ENCODE measurements around the gene LSS. TPM values are rescaled to one million over a fixed set of nuclear protein-coding genes. Genes with fewer than 3 reads are reported as not detected.

Gene LSS
- total RNA-seq, 1 experiment from 2014 or later: 59.4 TPM

- peak; percentile 40 for DNase-seq (ENCODE audit: low spot score)
- in situ Hi-C loops (cut with HindIII; ENCODE audit: low sequenced_read_pairs): no loop called here
Measured at GRCh38 chr21:46221664-46222435, 6.7 kb downstream of the LSS start.

GRCh38 chr21:46220847-46221246 lies 7.7 kb downstream of the LSS start:
- in situ Hi-C loops (cut with HindIII; ENCODE audit: low sequenced_read_pairs): no loop called here
- DNase-seq (ENCODE audit: low spot score): no peak

GRCh38 chr21:46220275-46220810 lies 8.2 kb downstream of the LSS start:
- no peak for DNase-seq (ENCODE audit: low spot score)
- in situ Hi-C loops (cut with HindIII; ENCODE audit: low sequenced_read_pairs): no loop called here

- in situ Hi-C loops (cut with HindIII; ENCODE audit: low sequenced_read_pairs): no loop called here
- DNase-seq (ENCODE audit: low spot score): no peak
Measured at GRCh38 chr21:46219591-46220239, 8.9 kb downstream of the LSS start.

- DNase-seq (ENCODE audit: low spot score): no peak
- in situ Hi-C loops (cut with HindIII; ENCODE audit: low sequenced_read_pairs): no loop called here
Measured at GRCh38 chr21:46218906-46219590, 9.5 kb downstream of the LSS start.

GRCh38 chr21:46217511-46218196 lies 10.9 kb downstream of the LSS start:
- in situ Hi-C loops (cut with HindIII; ENCODE audit: low sequenced_read_pairs): no loop called here
- no peak for DNase-seq (ENCODE audit: low spot score)

GRCh38 chr21:46216132-46216747 lies 12.3 kb downstream of the LSS start:
- in situ Hi-C loops (cut with HindIII; ENCODE audit: low sequenced_read_pairs): no loop called here
- no peak for DNase-seq (ENCODE audit: low spot score)

- no peak for DNase-seq (ENCODE audit: low spot score)
- in situ Hi-C loops (cut with HindIII; ENCODE audit: low sequenced_read_pairs): no loop called here
Measured at GRCh38 chr21:46215436-46216131, 13.0 kb downstream of the LSS start.

GRCh38 chr21:46214478-46215340 lies 13.9 kb downstream of the LSS start:
- no peak for DNase-seq (ENCODE audit: low spot score)
- in situ Hi-C loops (cut with HindIII; ENCODE audit: low sequenced_read_pairs): no loop called here

GRCh38 chr21:46213620-46214286 lies 14.8 kb downstream of the LSS start:
- DNase-seq (ENCODE audit: low spot score): peak; percentile 24
- in situ Hi-C loops (cut with HindIII; ENCODE audit: low sequenced_read_pairs): no loop called here

- in situ Hi-C loops (cut with HindIII; ENCODE audit: low sequenced_read_pairs): no loop called here
Measured at GRCh38 chr21:46212721-46213484, 15.7 kb downstream of the LSS start.

GRCh38 chr21:46211786-46212720 lies 16.5 kb downstream of the LSS start:
- in situ Hi-C loops (cut with HindIII; ENCODE audit: low sequenced_read_pairs): no loop called here
- no peak for DNase-seq (ENCODE audit: low spot score)

More at GRCh38 chr21:46212721-46213484, 15.7 kb downstream of the LSS start:
- DNase-seq (ENCODE audit: low spot score): no peak

- in situ Hi-C loops (cut with HindIII; ENCODE audit: low sequenced_read_pairs): no loop called here
- no peak for DNase-seq (ENCODE audit: low spot score)
Measured at GRCh38 chr21:46211376-46211775, 17.2 kb downstream of the LSS start.

- in situ Hi-C loops (cut with HindIII; ENCODE audit: low sequenced_read_pairs): no loop called here
- DNase-seq (ENCODE audit: low spot score): no peak
Measured at GRCh38 chr21:46210378-46211136, 18.0 kb downstream of the LSS start.
